RWPE2 (cell line): ENCODE data around the gene ZNF467.
A peak's percentile ranks its signal among the peaks of the same experiment; 100 is the strongest.

Source experiments
- ATAC-seq: fragments of 200-7000 bp; cut with Tn5 transposase; 3 replicates; pipeline ENCODE4 v1.9.1; 2021; ENCODE audit warnings: low read depth
- DNase-seq: peaks from one replicate; pipeline ENCODE4 v3.0.0-alpha.2; 2020; ENCODE audit warnings: low spot score
- H3K27ac ChIP-seq: fragments of 450-650 bp; 2 replicates; pipeline ENCODE4 v1.5.1; 2017; ENCODE audit warnings: mild to moderate bottlenecking; ENCODE audit not compliant: poor library complexity, severe bottlenecking
- H3K27me3 ChIP-seq: fragments of 250-450 bp; sonication (Bioruptor Pico); 2 replicates; pipeline ENCODE4 v1.5.1; 2021; ENCODE audit warnings: mild to moderate bottlenecking, moderate library complexity; ENCODE audit not compliant: insufficient read depth, poor library complexity, severe bottlenecking
- H3K36me3 ChIP-seq: fragments of 250-450 bp; sonication (Bioruptor Pico); 2 replicates; pipeline ENCODE4 v1.5.1; 2020; ENCODE audit warnings: low read depth, mild to moderate bottlenecking, moderate library complexity
- H3K4me1 ChIP-seq: fragments of 250-450 bp; sonication (Bioruptor Pico); 2 replicates; pipeline ENCODE4 v1.5.1; 2021; ENCODE audit warnings: mild to moderate bottlenecking, moderate library complexity; ENCODE audit not compliant: insufficient read depth, poor library complexity, severe bottlenecking
- H3K4me3 ChIP-seq: fragments of 250-450 bp; sonication (Bioruptor Pico); 2 replicates; pipeline ENCODE4 v1.5.1; 2021; ENCODE audit warnings: mild to moderate bottlenecking, moderate library complexity; ENCODE audit not compliant: severe bottlenecking
- H3K9me3 ChIP-seq: fragments of 250-450 bp; sonication (Bioruptor Pico); 2 replicates; pipeline ENCODE4 v1.5.1; 2021; ENCODE audit warnings: mild to moderate bottlenecking, moderate library complexity; ENCODE audit not compliant: severe bottlenecking
- TF ChIP-seq, protein P1 (sequence below): fragments of 450-650 bp; IDR thresholded peaks from one replicate; pipeline ENCODE4 v1.5.1; 2017; ENCODE audit warnings: mild to moderate bottlenecking, moderate library complexity; ENCODE audit not compliant: poor library complexity, severe bottlenecking

ZNF467 gene

GRCh38 chr7:149735779-149736477 lies 37.5 kb downstream of the ZNF467 start:
- no peak; the same call in 2 of the 3 replicates for ATAC-seq
- H3K9me3 ChIP-seq: no peaks in the 10 kb centered on the region
- no peaks in the 10 kb centered on the region for H3K27me3 ChIP-seq
- TF ChIP-seq, protein P1, sequence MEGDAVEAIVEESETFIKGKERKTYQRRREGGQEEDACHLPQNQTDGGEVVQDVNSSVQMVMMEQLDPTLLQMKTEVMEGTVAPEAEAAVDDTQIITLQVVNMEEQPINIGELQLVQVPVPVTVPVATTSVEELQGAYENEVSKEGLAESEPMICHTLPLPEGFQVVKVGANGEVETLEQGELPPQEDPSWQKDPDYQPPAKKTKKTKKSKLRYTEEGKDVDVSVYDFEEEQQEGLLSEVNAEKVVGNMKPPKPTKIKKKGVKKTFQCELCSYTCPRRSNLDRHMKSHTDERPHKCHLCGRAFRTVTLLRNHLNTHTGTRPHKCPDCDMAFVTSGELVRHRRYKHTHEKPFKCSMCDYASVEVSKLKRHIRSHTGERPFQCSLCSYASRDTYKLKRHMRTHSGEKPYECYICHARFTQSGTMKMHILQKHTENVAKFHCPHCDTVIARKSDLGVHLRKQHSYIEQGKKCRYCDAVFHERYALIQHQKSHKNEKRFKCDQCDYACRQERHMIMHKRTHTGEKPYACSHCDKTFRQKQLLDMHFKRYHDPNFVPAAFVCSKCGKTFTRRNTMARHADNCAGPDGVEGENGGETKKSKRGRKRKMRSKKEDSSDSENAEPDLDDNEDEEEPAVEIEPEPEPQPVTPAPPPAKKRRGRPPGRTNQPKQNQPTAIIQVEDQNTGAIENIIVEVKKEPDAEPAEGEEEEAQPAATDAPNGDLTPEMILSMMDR: no peak
- no peaks in the 10 kb centered on the region for H3K36me3 ChIP-seq
- no peak overlapping the region for H3K27ac ChIP-seq
- no peak for DNase-seq
- no peaks in the 10 kb centered on the region for H3K4me1 ChIP-seq
- no peak overlapping the region for H3K4me3 ChIP-seq

- Histone ChIP-seq H3K27me3 (no peaks in the 10 kb centered on the region), H3K36me3 (no peaks in the 10 kb centered on the region), H3K9me3 (no peaks in the 10 kb centered on the region), H3K4me3 (no peak overlapping the region), H3K27ac (no peak overlapping the region), H3K4me1 (no peaks in the 10 kb centered on the region)
- DNase-seq (no peak), ATAC-seq (no peak; the same call in 2 of the 3 replicates)
- TF ChIP-seq, protein P1: no peak
Observed at GRCh38 chr7:149735181-149735602, 38.2 kb downstream of the ZNF467 start.

DNA sequence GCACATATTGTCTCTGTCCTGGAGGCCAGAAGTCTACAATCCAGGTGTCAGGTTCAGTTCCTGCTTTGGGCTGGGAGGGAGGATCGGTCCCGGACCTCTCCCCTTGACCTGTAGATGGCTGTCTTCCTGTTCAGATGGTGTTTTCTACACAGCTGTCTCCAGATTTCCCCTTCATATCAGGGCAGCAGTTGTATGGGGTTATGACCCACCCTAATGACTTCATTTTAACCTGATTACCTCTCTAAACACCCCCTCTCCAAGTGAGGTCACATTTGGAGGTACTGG lies 38.7 kb downstream of the ZNF467 start:
- Histone ChIP-seq H3K4me3 (no peak overlapping the region), H3K36me3 (no peaks in the 10 kb centered on the region), H3K27ac (no peak overlapping the region), H3K9me3 (no peaks in the 10 kb centered on the region), H3K4me1 (no peaks in the 10 kb centered on the region), H3K27me3 (no peaks in the 10 kb centered on the region)
- DNase-seq (no peak), ATAC-seq (no peak)
- TF ChIP-seq, protein P1: no peak

DNA sequence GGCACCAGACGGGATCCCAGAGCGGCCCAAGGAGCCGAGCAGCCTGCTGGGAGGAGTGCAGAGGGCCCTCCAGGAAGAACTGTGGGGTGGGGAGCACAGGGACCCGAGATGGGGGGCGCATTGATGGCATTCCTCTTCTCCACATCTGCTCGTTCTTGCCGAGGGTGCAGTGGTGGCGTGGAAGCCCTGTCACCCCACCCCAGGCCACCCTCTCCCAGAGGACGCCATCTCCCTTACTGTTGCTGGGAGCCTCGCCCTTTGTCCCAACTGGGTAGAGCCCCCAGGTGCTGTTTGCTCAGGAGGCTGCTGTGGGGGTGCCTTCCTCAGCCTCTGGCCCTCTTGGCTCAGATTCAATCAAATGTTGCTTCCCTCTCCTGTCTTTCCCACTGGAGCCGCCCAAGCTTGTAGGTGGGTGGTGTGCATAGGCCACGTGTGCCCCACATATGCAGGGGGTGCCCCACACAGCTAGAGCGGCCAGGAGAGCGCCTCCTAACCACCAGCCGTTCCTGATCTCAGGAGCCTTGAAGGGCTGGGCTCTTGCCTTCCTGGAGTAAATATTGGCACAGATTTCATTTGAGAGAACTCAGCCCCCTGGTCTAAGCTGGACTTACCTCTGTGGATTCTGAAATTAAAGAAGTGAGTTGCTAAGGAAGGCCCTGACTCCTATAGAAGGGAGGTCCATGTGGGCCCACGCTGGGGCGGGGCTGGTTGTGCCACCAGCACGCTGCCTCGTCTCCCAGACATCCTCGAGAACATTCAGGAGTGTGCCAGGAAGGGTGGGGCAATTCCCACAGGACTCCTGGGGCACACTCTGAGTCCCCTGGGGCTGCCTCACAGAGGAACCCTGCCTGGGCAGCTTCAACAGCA lies 39.2 kb downstream of the ZNF467 start:
- no peak overlapping the region for H3K27ac ChIP-seq
- no peaks in the 10 kb centered on the region for H3K4me1 ChIP-seq
- ATAC-seq (peak; percentile 41; the same call in 2 of the 3 replicates), DNase-seq (no peak)
- no peak overlapping the region for H3K4me3 ChIP-seq
- H3K36me3 ChIP-seq: no peaks in the 10 kb centered on the region
- TF ChIP-seq, protein P1: no peak
- no peaks in the 10 kb centered on the region for H3K9me3 ChIP-seq
- H3K27me3 ChIP-seq: no peaks in the 10 kb centered on the region
